SJCRH30 (cell line): ENCODE results near the gene HLA-DRB1. TPM values are rescaled to one million over a fixed set of nuclear protein-coding genes. Genes with fewer than 3 reads are reported as not detected.
"Not testable (repeated sequence)": the region's sequence is repeated elsewhere in the genome, so short reads cannot be mapped to it uniquely, and the experiment has no call there.

Experiments
- DNase-seq, 2 experiments: peaks; one replicate each; pipeline ENCODE4 v3.0.0-alpha.2; 2015 to 2020
- H3K27ac ChIP-seq: fragments of 250-450 bp; sonication (Bioruptor Pico); 2 replicates; pipeline ENCODE4 v1.5.1; 2020; ENCODE audit warnings: mild to moderate bottlenecking, moderate library complexity
- H3K27me3 ChIP-seq: fragments of 250-450 bp; sonication (Bioruptor Pico); 2 replicates; pipeline ENCODE4 v1.5.1; 2020; ENCODE audit warnings: mild to moderate bottlenecking, moderate library complexity
- H3K36me3 ChIP-seq: fragments of 250-450 bp; sonication (Bioruptor Pico); 2 replicates; pipeline ENCODE4 v1.5.1; 2020; ENCODE audit warnings: mild to moderate bottlenecking, moderate library complexity
- H3K4me1 ChIP-seq: fragments of 250-450 bp; sonication (Bioruptor Pico); 2 replicates; pipeline ENCODE4 v1.5.1; 2020; ENCODE audit warnings: mild to moderate bottlenecking, moderate library complexity
- H3K4me3 ChIP-seq: fragments of 250-450 bp; sonication (Bioruptor Pico); 2 replicates; pipeline ENCODE4 v1.5.1; 2020; ENCODE audit warnings: mild to moderate bottlenecking, moderate library complexity
- H3K9me3 ChIP-seq: fragments of 250-450 bp; sonication (Bioruptor Pico); replicated peaks from 2 replicates; pipeline ENCODE4 v1.5.1; 2020; ENCODE audit warnings: mild to moderate bottlenecking, moderate library complexity
- total RNA-seq: library from RNA; depleted of rRNA; stranded (reverse); fragments of >200 nt; shearing (Covaris generic); gene quantifications from 2 replicates; pipeline ENCODE4 v1.2.3, GENCODE V29; 2014; rRNA removed

HLA-DRB1 gene
- total RNA-seq, 1 experiment from 2014 or later, result not detected

GRCh38 chr6:32554116-32554965 is 35.3 kb downstream of the HLA-DRB1 start:
- Histone ChIP-seq H3K36me3 (no peaks in the 10 kb centered on the region), H3K4me3 (no peak overlapping the region), H3K9me3 (no peaks in the 10 kb centered on the region), H3K4me1 (no peaks in the 10 kb centered on the region), H3K27me3 (no peaks in the 10 kb centered on the region), H3K27ac (no peak overlapping the region)
- no peak for DNase-seq

GRCh38 chr6:32553037-32553742 is 36.5 kb downstream of the HLA-DRB1 start:
- no peaks in the 10 kb centered on the region for H3K4me1 ChIP-seq
- no peak overlapping the region for H3K27ac ChIP-seq
- H3K4me3 ChIP-seq, result no peak overlapping the region
- no peaks in the 10 kb centered on the region for H3K36me3 ChIP-seq
- no peaks in the 10 kb centered on the region for H3K27me3 ChIP-seq
- no peak for DNase-seq
- no peaks in the 10 kb centered on the region for H3K9me3 ChIP-seq

- DNase-seq, result no peak
- Histone ChIP-seq H3K4me3 (no peak overlapping the region), H3K27ac (no peak overlapping the region), H3K36me3 (no peaks in the 10 kb centered on the region), H3K27me3 (no peaks in the 10 kb centered on the region), H3K4me1 (no peaks in the 10 kb centered on the region), H3K9me3 (no peaks in the 10 kb centered on the region)
These were observed 38.2 kb downstream of the HLA-DRB1 start for GRCh38 chr6:32551410-32551809.

GRCh38 chr6:32539839-32540238 is 49.8 kb downstream of the HLA-DRB1 start:
- no peak overlapping the region for H3K27ac ChIP-seq
- no peaks in the 10 kb centered on the region for H3K27me3 ChIP-seq
- no peak for DNase-seq
- H3K36me3 ChIP-seq, result no peaks in the 10 kb centered on the region
- no peaks in the 10 kb centered on the region for H3K9me3 ChIP-seq
- H3K4me1 ChIP-seq, result no peaks in the 10 kb centered on the region
- H3K4me3 ChIP-seq, result no peak overlapping the region

GRCh38 chr6:32530431-32530793 is 59.2 kb downstream of the HLA-DRB1 start:
- H3K27me3 ChIP-seq, H3K4me3 ChIP-seq, H3K4me1 ChIP-seq, H3K36me3 ChIP-seq, H3K27ac ChIP-seq, H3K9me3 ChIP-seq, DNase-seq: not testable (repeated sequence)

- no peaks in the 10 kb centered on the region for H3K36me3 ChIP-seq
- no peak within 1 kb of the TSS for H3K4me3 ChIP-seq
- DNase-seq, result no peak
- H3K27me3 ChIP-seq, result no peaks in the 10 kb centered on the region
- no peaks in the 10 kb centered on the region for H3K9me3 ChIP-seq
- H3K27ac ChIP-seq, result no peak within 1 kb of the TSS
- H3K4me1 ChIP-seq, result no peaks in the 10 kb centered on the region
These were observed 59.8 kb downstream of the HLA-DRB1 start, which contains the start of gene HLA-DRB5 for GRCh38 chr6:32529697-32530430. HLA-DRB5 (minus strand) TSS chr6:32530287; CDS start chr6:32530224, 63 bp downstream.

Other genes with a start within 250 kb of the HLA-DRB1 start
- gene TSBP1, start 217.9 kb downstream of the HLA-DRB1 start, total RNA-seq, result not detected in 2 replicates
- not detected in 2 replicates for gene BTNL2, start 182.7 kb downstream of the HLA-DRB1 start, total RNA-seq
- not detected in 2 replicates for gene HLA-DRA, start 150.0 kb downstream of the HLA-DRB1 start, total RNA-seq
- not detected in 2 replicates for gene HLA-DRB5, start 59.6 kb downstream of the HLA-DRB1 start, total RNA-seq
- not detected in 2 replicates for gene HLA-DQA1, start 47.6 kb upstream of the HLA-DRB1 start, total RNA-seq
- not detected in 2 replicates for gene HLA-DQB1, start 76.8 kb upstream of the HLA-DRB1 start, total RNA-seq
- gene HLA-DQA2, start 151.5 kb upstream of the HLA-DRB1 start, total RNA-seq, result not detected in 2 replicates
- not detected in 2 replicates for gene HLA-DQB2, start 173.7 kb upstream of the HLA-DRB1 start, total RNA-seq
- gene HLA-DOB, start 227.2 kb upstream of the HLA-DRB1 start, total RNA-seq, result 0.10 and 0.28 TPM in 2 replicates
- gene TAP2, start 248.9 kb upstream of the HLA-DRB1 start, total RNA-seq, result 17.1 and 17.4 TPM in 2 replicates